ENCODE data around the gene PRSS12.
"Not testable (repeated sequence)": the region's sequence is repeated elsewhere in the genome, so short reads cannot be mapped to it uniquely, and the experiment has no call there.

PRSS12 gene

GRCh38 chr4:118278473-118279274 lies 74.1 kb downstream of the PRSS12 start:
- peak; percentile 97 for DNase-seq (ENCODE audit: low read depth)

- no peak for DNase-seq (ENCODE audit: low read depth)
These were observed 75.6 kb downstream of the PRSS12 start for GRCh38 chr4:118277243-118277642.

GRCh38 chr4:118276580-118276979 lies 76.2 kb downstream of the PRSS12 start:
- no peak for DNase-seq (ENCODE audit: low read depth)

- no peak for DNase-seq (ENCODE audit: low read depth)
These were observed 79.2 kb downstream of the PRSS12 start for GRCh38 chr4:118273642-118274041.

- DNase-seq (ENCODE audit: low read depth): no peak
These were observed 81.0 kb downstream of the PRSS12 start for GRCh38 chr4:118271788-118272187.

- no peak for DNase-seq (ENCODE audit: low read depth)
These were observed 82.3 kb downstream of the PRSS12 start for GRCh38 chr4:118270492-118270891.

GRCh38 chr4:118268780-118269179 lies 84.0 kb downstream of the PRSS12 start:
- no peak for DNase-seq (ENCODE audit: low read depth)

- not testable (repeated sequence) for DNase-seq (ENCODE audit: low read depth)
These were observed 86.7 kb downstream of the PRSS12 start for GRCh38 chr4:118266145-118266496.

- peak; percentile 26 for DNase-seq (ENCODE audit: low read depth)
These were observed 87.3 kb downstream of the PRSS12 start for GRCh38 chr4:118265312-118266144.

GRCh38 chr4:118264096-118264495 lies 88.7 kb downstream of the PRSS12 start:
- DNase-seq (ENCODE audit: low read depth): no peak

GRCh38 chr4:118260309-118260708 lies 92.5 kb downstream of the PRSS12 start:
- DNase-seq (ENCODE audit: low read depth): no peak

- DNase-seq (ENCODE audit: low read depth): no peak
These were observed 93.7 kb downstream of the PRSS12 start for GRCh38 chr4:118259111-118259510.

- DNase-seq (ENCODE audit: low read depth): no peak
These were observed 98.4 kb downstream of the PRSS12 start for GRCh38 chr4:118254368-118254767.

- no peak for DNase-seq (ENCODE audit: low read depth)
These were observed 102.9 kb downstream of the PRSS12 start for GRCh38 chr4:118249890-118250289.

GRCh38 chr4:118237531-118237930 lies 115.3 kb downstream of the PRSS12 start:
- no peak for DNase-seq (ENCODE audit: low read depth)

- DNase-seq (ENCODE audit: low read depth): no peak
These were observed 117.2 kb downstream of the PRSS12 start for GRCh38 chr4:118235566-118236120.

Measured in stimulated activated CD8-positive, alpha-beta memory T cell treated with anti-CD3 and anti-CD28 coated beads, Interleukin-4, amount 100 ng/mL, for 24 hours (primary cell).